ENCODE measurements around the gene SYNPR.

SYNPR gene

GRCh38 chr3:63437858-63438257, 159.8 kb downstream of the SYNPR start:
- no peaks in the 10 kb centered on the region for H3K9me2 ChIP-seq (ENCODE audit: low read depth, low read length)
- TF ChIP-seq EZH2 (IDR thresholded peaks at IDR 0.05; ENCODE audit: borderline replicate concordance, low read length) = no peak
- TF ChIP-seq CTCF (IDR thresholded peaks at IDR 0.05; ENCODE audit: low read length) = no peak
- no peaks in the 10 kb centered on the region for H3K27me3 ChIP-seq (ENCODE audit: insufficient read depth, low read length)
- H3K9me3 ChIP-seq (ENCODE audit: low read length) = no peaks in the 10 kb centered on the region
- H3K4me3 ChIP-seq (ENCODE audit: low read depth, low read length, poor library complexity, severe bottlenecking) = no peak overlapping the region
- no peak overlapping the region for H3K9ac ChIP-seq (ENCODE audit: low read length)
- no peak overlapping the region for H3K4me2 ChIP-seq (ENCODE audit: low read length)
- H3F3A ChIP-seq (ENCODE audit: insufficient read depth, low read length) = no peaks in the 10 kb centered on the region
- H3K36me3 ChIP-seq (ENCODE audit: insufficient read depth, low read length) = no peaks in the 10 kb centered on the region
- H3K4me1 ChIP-seq (ENCODE audit: insufficient read depth, low read length, severe bottlenecking) = no peaks in the 10 kb centered on the region
- no peak overlapping the region for H3K27ac ChIP-seq (ENCODE audit: low read depth, low read length, poor library complexity, severe bottlenecking)
- H2AFZ ChIP-seq (ENCODE audit: low read length) = no peak overlapping the region
- no peaks in the 10 kb centered on the region for H3K79me2 ChIP-seq (ENCODE audit: insufficient read depth, low read length)
- H4K20me1 ChIP-seq (ENCODE audit: insufficient read depth, low read length) = no peaks in the 10 kb centered on the region

DNA sequence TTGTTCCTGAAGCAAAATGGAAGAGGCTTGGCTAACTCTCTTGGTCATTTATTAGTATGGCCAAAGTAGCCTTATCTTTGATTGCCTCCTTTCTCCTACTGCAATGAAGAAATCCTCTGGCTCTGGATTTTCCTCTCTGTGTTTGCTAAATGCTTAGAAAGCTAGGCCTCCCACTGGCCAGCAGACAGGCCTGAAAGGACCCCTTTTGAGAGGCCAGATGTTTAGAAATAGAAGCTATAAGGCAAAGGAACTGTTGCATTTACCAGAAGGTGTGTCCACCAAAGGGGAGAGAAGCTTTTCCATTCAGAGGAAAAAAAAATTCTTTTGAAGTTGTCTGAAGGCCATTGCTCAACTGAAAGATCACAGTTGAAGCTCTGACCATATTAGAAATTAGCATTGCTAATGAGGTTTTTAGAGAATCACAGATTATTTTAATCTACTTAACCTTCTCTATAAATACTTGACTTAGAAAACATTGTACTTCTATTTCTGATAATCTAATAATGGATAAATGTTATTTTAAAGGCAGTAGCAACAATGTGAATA, 160.8 kb downstream of the SYNPR start:
- H3K9ac ChIP-seq (ENCODE audit: low read length) = no peak overlapping the region

GRCh38 chr3:63441262-63441661, 163.2 kb downstream of the SYNPR start:
- Histone ChIP-seq H3K4me1 (ENCODE audit: insufficient read depth, low read length, severe bottlenecking) (no peaks in the 10 kb centered on the region), H3K9ac (ENCODE audit: low read length) (no peak overlapping the region), H3K9me2 (ENCODE audit: low read depth, low read length) (no peaks in the 10 kb centered on the region), H3F3A (ENCODE audit: insufficient read depth, low read length) (no peaks in the 10 kb centered on the region), H3K4me3 (ENCODE audit: low read depth, low read length, poor library complexity, severe bottlenecking) (no peak overlapping the region), H3K36me3 (ENCODE audit: insufficient read depth, low read length) (no peaks in the 10 kb centered on the region), H3K9me3 (ENCODE audit: low read length) (no peaks in the 10 kb centered on the region), H3K27ac (ENCODE audit: low read depth, low read length, poor library complexity, severe bottlenecking) (no peak overlapping the region), H4K20me1 (ENCODE audit: insufficient read depth, low read length) (no peaks in the 10 kb centered on the region), H3K27me3 (ENCODE audit: insufficient read depth, low read length) (no peaks in the 10 kb centered on the region), H2AFZ (ENCODE audit: low read length) (no peak overlapping the region), H3K4me2 (ENCODE audit: low read length) (no peak overlapping the region), H3K79me2 (ENCODE audit: insufficient read depth, low read length) (no peaks in the 10 kb centered on the region)
- no peak for TF ChIP-seq CTCF (IDR thresholded peaks at IDR 0.05; ENCODE audit: low read length)
- no peak for TF ChIP-seq EZH2 (IDR thresholded peaks at IDR 0.05; ENCODE audit: borderline replicate concordance, low read length)

More for the DNA sequence above, 160.8 kb downstream of the SYNPR start:
- Histone ChIP-seq H3K4me1 (ENCODE audit: insufficient read depth, low read length, severe bottlenecking) (no peaks in the 10 kb centered on the region), H3K79me2 (ENCODE audit: insufficient read depth, low read length) (no peaks in the 10 kb centered on the region), H2AFZ (ENCODE audit: low read length) (no peak overlapping the region), H4K20me1 (ENCODE audit: insufficient read depth, low read length) (no peaks in the 10 kb centered on the region), H3K4me3 (ENCODE audit: low read depth, low read length, poor library complexity, severe bottlenecking) (no peak overlapping the region), H3K36me3 (ENCODE audit: insufficient read depth, low read length) (no peaks in the 10 kb centered on the region), H3F3A (ENCODE audit: insufficient read depth, low read length) (no peaks in the 10 kb centered on the region), H3K9me3 (ENCODE audit: low read length) (no peaks in the 10 kb centered on the region), H3K27me3 (ENCODE audit: insufficient read depth, low read length) (no peaks in the 10 kb centered on the region), H3K4me2 (ENCODE audit: low read length) (no peak overlapping the region), H3K27ac (ENCODE audit: low read depth, low read length, poor library complexity, severe bottlenecking) (no peak overlapping the region), H3K9me2 (ENCODE audit: low read depth, low read length) (no peaks in the 10 kb centered on the region)
- no peak for TF ChIP-seq EZH2 (IDR thresholded peaks at IDR 0.05; ENCODE audit: borderline replicate concordance, low read length)
- TF ChIP-seq CTCF (IDR thresholded peaks at IDR 0.05; ENCODE audit: low read length) = no peak

All from OCI-LY1 (cell line).